Endothelial cell of umbilical vein (primary cell): ENCODE results near the gene SLFN12L. TPM values are rescaled to one million over a fixed set of nuclear protein-coding genes. Genes with fewer than 3 reads are reported as not detected.
"Not testable (repeated sequence)": the region's sequence is repeated elsewhere in the genome, so short reads cannot be mapped to it uniquely, and the experiment has no call there.

ENCODE experiments used
- BruUV-seq: library from RNA; stranded (reverse); fragments of 400-500 nt; replicated peaks from 2 replicates; lab custom pipeline; 2021; lab: Mats Ljungman, UMichigan
- CTCF ChIA-PET: fragments of 300-600, 350-600 bp; sonication (Branson Sonifier 250); formaldehyde crosslinking; loops from one replicate; lab custom pipeline; 2021; ENCODE audit warnings: antibody characterized with exemption, inconsistent platforms; lab: Charles Lee
- POLR2A ChIA-PET: fragments of 300-600, 350-600 bp; sonication (Branson Sonifier 250); formaldehyde crosslinking; loops from one replicate; lab custom pipeline; 2021; ENCODE audit warnings: antibody characterized with exemption, inconsistent platforms; lab: Charles Lee
- DNase-seq: peaks from one replicate; pipeline ENCODE4 v3.0.0-alpha.2; 2011; ENCODE audit warnings: low read depth, low spot score
- FAIRE-seq: peaks from 2 replicates; lab custom pipeline; 2011; peaks lifted over from hg19 to GRCh38; lab: Jason Lieb, UNC
- H2AFZ ChIP-seq: 2 replicates; pipeline ENCODE4 v1.6.0; 2012; ENCODE audit warnings: low read depth, low read length, control low read depth, inconsistent platforms
- H3K27ac ChIP-seq: 2 replicates; pipeline ENCODE4 v1.5.1; 2011; ENCODE audit warnings: low read depth, mild to moderate bottlenecking, control low read depth, low read length, moderate library complexity; ENCODE audit not compliant: insufficient read depth
- H3K27me3 ChIP-seq, 2 experiments: 2 replicates each; pipeline versions ENCODE4 v1.6.0 to v1.6.1; 2011; ENCODE audit warnings: low read length in 2 of 2, mixed read lengths in 1 of 2; ENCODE audit not compliant: control insufficient read depth in 2 of 2, insufficient read depth in 2 of 2
- H3K36me3 ChIP-seq, 2 experiments: 2 replicates in 1 of 2; 3 replicates in 1 of 2; pipeline ENCODE4 v1.5.1; 2011; ENCODE audit warnings: low read length in 2 of 2, mild to moderate bottlenecking in 1 of 2, moderate library complexity in 1 of 2; ENCODE audit not compliant: control insufficient read depth in 2 of 2, insufficient read depth in 2 of 2; ENCODE audit errors: extremely low read depth in 1 of 2
- H3K4me1 ChIP-seq: 3 replicates; pipeline ENCODE4 v1.5.1; 2011; ENCODE audit warnings: mild to moderate bottlenecking, low read length; ENCODE audit not compliant: control insufficient read depth, insufficient read depth; ENCODE audit errors: extremely low read depth
- H3K4me2 ChIP-seq: 2 replicates; pipeline ENCODE4 v1.6.1; 2011; ENCODE audit warnings: low read length, control low read depth, mixed read lengths; ENCODE audit not compliant: insufficient read depth
- H3K4me3 ChIP-seq, 3 experiments: fragments of 200-600 bp in 1 of 3; sonication (generic), shearing (Covaris generic) in 1 of 3; replicated peaks in 1 of 3; 2 replicates each; pipeline ENCODE4 v1.5.1; 2011 to 2016; ENCODE audit warnings: control low read depth in 3 of 3, low read length in 3 of 3, mild to moderate bottlenecking in 2 of 3, inconsistent platforms in 1 of 3, low read depth in 1 of 3, moderate library complexity in 1 of 3; ENCODE audit not compliant: insufficient read depth in 1 of 3
- H3K79me2 ChIP-seq: 2 replicates; pipeline ENCODE4 v1.6.0; 2012; ENCODE audit warnings: low read length, inconsistent platforms; ENCODE audit not compliant: control insufficient read depth, insufficient read depth
- H3K9ac ChIP-seq: replicated peaks from 2 replicates; pipeline ENCODE3; 2011; ENCODE audit warnings: low read length, control low read depth; ENCODE audit not compliant: insufficient read depth; ENCODE audit errors: extremely low read depth
- H3K9me1 ChIP-seq: replicated peaks from 3 replicates; pipeline ENCODE4 v1.6.0; 2011; ENCODE audit warnings: mild to moderate bottlenecking, low read length; ENCODE audit not compliant: control insufficient read depth, insufficient read depth; ENCODE audit errors: extremely low read depth
- H3K9me3 ChIP-seq: replicated peaks from 2 replicates; pipeline ENCODE4 v1.5.1; 2012; ENCODE audit warnings: low read length, inconsistent platforms; ENCODE audit not compliant: control insufficient read depth, insufficient read depth
- H4K20me1 ChIP-seq: replicated peaks from 2 replicates; pipeline ENCODE3; 2011; ENCODE audit warnings: mild to moderate bottlenecking, low read length; ENCODE audit not compliant: control insufficient read depth, insufficient read depth; ENCODE audit errors: extremely low read depth
- CTCF ChIP-seq, 2 donors: IDR thresholded peaks; 1 replicate in 1 of 2; 2 replicates in 1 of 2; pipeline ENCODE4 v1.5.1; 2011; ENCODE audit warnings: low read length in 2 of 2, mild to moderate bottlenecking in 2 of 2, moderate library complexity in 2 of 2, control low read depth in 1 of 2, inconsistent platforms in 1 of 2, low read depth in 1 of 2; ENCODE audit not compliant: insufficient read depth in 1 of 2; ENCODE audit errors: extremely low read depth in 1 of 2
- EZH2 ChIP-seq: IDR thresholded peaks from 2 replicates; pipeline ENCODE4 v1.6.1; 2012; ENCODE audit warnings: borderline replicate concordance, low read depth, mild to moderate bottlenecking, moderate library complexity, low read length, inconsistent platforms; ENCODE audit not compliant: severe bottlenecking
- FOS ChIP-seq: IDR thresholded peaks from 2 replicates; pipeline ENCODE4 v1.6.1; 2011; ENCODE audit warnings: mild to moderate bottlenecking, low read length, moderate library complexity, borderline replicate concordance; ENCODE audit not compliant: insufficient read depth
- GATA2 ChIP-seq: IDR thresholded peaks from 2 replicates; pipeline ENCODE4 v1.7.0; 2011; ENCODE audit warnings: low read depth, mild to moderate bottlenecking, moderate library complexity, mixed read lengths, low read length; ENCODE audit not compliant: insufficient read length, insufficient read depth
- JUN ChIP-seq: IDR thresholded peaks from 2 replicates; pipeline ENCODE4 v1.6.1; 2011; ENCODE audit warnings: borderline replicate concordance, low read depth; ENCODE audit not compliant: insufficient read length, insufficient read depth
- MAX ChIP-seq: IDR thresholded peaks from 2 replicates; pipeline ENCODE4 v1.6.1; 2011; ENCODE audit not compliant: insufficient read depth, insufficient read length
- MYC ChIP-seq: IDR thresholded peaks from one replicate; pipeline ENCODE4 v1.6.1; 2011; ENCODE audit warnings: mild to moderate bottlenecking, low read depth, low read length
- POLR2A ChIP-seq: IDR thresholded peaks from 2 replicates; pipeline ENCODE4 v1.6.1; 2012; ENCODE audit warnings: low read depth, mild to moderate bottlenecking, control low read depth, low read length
- dilution Hi-C: fragments of 300-500 bp; cut with MboI; formaldehyde crosslinking; loops from one replicate; pipeline ENCODE4 v1.15.0; 2019; ENCODE audit warnings: low sequenced_read_pairs; ENCODE audit not compliant: extremely low pct_ligation_motif_present
- intact Hi-C: fragments of 100-400 bp; cut with micrococcal nuclease; formaldehyde crosslinking; loops from one replicate; pipeline ENCODE4 v1.10.0; 2022
- polyA plus RNA-seq, 4 experiments: library from polyadenylated mRNA; depleted of rRNA in 3 of 4; stranded (reverse) in 3 of 4; unstranded in 1 of 4; fragments of >200 nt; gene quantifications; 2 replicates each; pipeline versions ENCODE4 v1.2.1 to v1.2.3, GENCODE V29; 2011 to 2012; ENCODE audit warnings: missing spikeins in 1 of 4
- total RNA-seq: library from RNA; stranded (reverse); gene quantifications from 2 replicates; pipeline ENCODE4 v1.2.3, GENCODE V29; 2021

Gene SLFN12L
- total and polyA plus RNA-seq, 2 donors (not counting 3 experiments of a cell fraction or from before 2014, with no cell fraction given): not detected

- H3K27me3 ChIP-seq: peaks cover 14 to 27% of the 10 kb centered on the region in 2 experiments
- dilution Hi-C loops, H4K20me1 ChIP-seq, FAIRE-seq, intact Hi-C loops, H3K9me3 ChIP-seq, H3K27ac ChIP-seq, H3K9me1 ChIP-seq, BruUV-seq, H3K79me2 ChIP-seq, H3K9ac ChIP-seq, H2AFZ ChIP-seq, H3K4me3 ChIP-seq, POLR2A ChIA-PET, H3K4me1 ChIP-seq, H3K36me3 ChIP-seq, H3K4me2 ChIP-seq, DNase-seq: not testable (repeated sequence)
- CTCF ChIA-PET: interaction anchor here (1.2 to 2.6 kb wide), 5 partner anchors 12 to 209 kb away, joined by 3 to 10 read pairs (median 4); no protein-coding TSS in a partner anchor
- TF ChIP-seq JUN (peak; percentile 33), FOS (peak; percentile 23)
Measured at GRCh38 chr17:35521654-35522256, 15.7 kb downstream of the SLFN12L start.

GRCh38 chr17:35521150-35521549 lies 16.3 kb downstream of the SLFN12L start:
- Histone ChIP-seq H3K27me3 (peaks cover 16 to 31% of the 10 kb centered on the region in 2 experiments), H3K79me2 (no peaks in the 10 kb centered on the region), H4K20me1 (no peaks in the 10 kb centered on the region), H3K9me3 (no peaks in the 10 kb centered on the region), H3K4me1 (peaks cover 10% of the 10 kb centered on the region), H3K4me3 (no peak overlapping the region), H3K27ac (no peak overlapping the region), H2AFZ (no peak overlapping the region), H3K36me3 (no peaks in the 10 kb centered on the region), H3K9me1 (no peaks in the 10 kb centered on the region), H3K9ac (no peak overlapping the region), H3K4me2 (no peak overlapping the region)
- FAIRE-seq (no peak), DNase-seq (no peak)
- dilution Hi-C loops (no loop called here), intact Hi-C loops (no loop called here)
- ChIA-PET POLR2A (no interaction called here), CTCF (interaction anchor here (1.2 to 2.0 kb wide), 2 partner anchors 12 to 18 kb away, joined by 3 to 6 read pairs; no protein-coding TSS in a partner anchor)
- BruUV-seq: no TSS peak
- TF ChIP-seq POLR2A: no peak
- TF ChIP-seq EZH2: no peak
- no peak for TF ChIP-seq GATA2
- no peak for TF ChIP-seq MAX
- TF ChIP-seq CTCF (IDR thresholded peaks at IDR 0.05; ENCODE audit: extremely low read depth in 1 of 2, insufficient read depth in 1 of 2, low read depth in 1 of 2, low read length in 2 of 2): no peak
- TF ChIP-seq MYC: no peak
